GM19324 (cell line): ENCODE results near the gene FAM3C.
"Not testable (repeated sequence)": the region's sequence is repeated elsewhere in the genome, so short reads cannot be mapped to it uniquely, and the experiment has no call there.

Source experiments
- ATAC-seq: cut with Tn5 transposase; IDR thresholded peaks from one replicate; pipeline ENCODE4 v1.9.1; 2021; ENCODE audit warnings: mild to moderate bottlenecking, moderate library complexity; ENCODE audit not compliant: unreplicated experiment, low FRiP score

The FAM3C gene

DNA sequence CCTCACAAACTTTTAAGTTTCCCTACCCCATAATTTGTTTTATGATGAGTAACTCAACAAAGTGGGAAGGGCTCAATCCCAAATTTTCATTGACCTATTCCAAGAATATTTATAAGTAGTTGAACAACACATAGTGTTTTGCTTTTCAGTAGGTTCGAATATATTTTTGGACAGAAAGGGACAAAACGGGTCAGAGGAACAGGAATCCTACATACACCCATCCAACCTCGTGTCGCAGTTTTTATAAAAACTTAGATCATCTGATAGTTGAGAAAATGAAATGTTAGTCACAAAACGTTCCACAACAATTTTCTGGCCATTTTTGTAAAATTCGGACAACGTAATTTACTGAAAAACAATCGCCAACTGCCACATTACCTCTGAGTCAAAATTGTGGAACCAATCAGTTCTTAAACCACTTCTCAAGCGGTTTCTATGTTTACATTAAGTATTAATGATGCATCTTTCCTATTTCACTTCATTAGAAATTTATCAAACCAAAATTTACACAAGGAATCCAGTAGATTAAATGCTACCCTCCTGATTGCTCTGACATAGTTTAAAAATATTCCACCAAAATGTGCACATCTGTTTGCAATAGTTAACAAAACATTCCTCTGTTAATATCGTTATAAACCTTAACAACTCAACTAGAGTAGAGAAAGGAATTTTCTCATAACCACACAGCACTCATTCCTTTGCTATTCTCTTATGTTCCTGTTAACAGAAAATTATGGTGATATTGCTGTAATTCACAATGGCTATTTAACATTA lies 61.0 kb downstream of the FAM3C start:
- ATAC-seq = no peak

DNA sequence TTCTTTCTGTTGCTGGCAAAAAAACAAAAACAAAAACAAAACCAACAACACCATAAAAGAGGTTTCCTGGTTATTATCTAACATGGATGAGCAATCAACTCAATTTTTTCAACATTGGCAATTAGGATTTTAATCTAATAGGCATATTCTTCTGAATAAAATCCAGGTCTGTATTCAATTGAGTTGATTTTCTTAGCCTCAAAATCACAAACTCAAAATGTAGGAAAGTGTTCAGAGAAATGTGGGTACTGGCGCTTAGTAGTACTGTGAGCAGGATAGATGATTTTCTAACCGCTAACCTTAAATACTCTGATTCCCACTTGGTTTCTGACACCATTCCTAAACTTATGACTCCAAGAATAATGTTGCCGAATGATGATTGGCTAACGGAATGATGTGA lies 61.7 kb downstream of the FAM3C start:
- ATAC-seq = no peak

DNA sequence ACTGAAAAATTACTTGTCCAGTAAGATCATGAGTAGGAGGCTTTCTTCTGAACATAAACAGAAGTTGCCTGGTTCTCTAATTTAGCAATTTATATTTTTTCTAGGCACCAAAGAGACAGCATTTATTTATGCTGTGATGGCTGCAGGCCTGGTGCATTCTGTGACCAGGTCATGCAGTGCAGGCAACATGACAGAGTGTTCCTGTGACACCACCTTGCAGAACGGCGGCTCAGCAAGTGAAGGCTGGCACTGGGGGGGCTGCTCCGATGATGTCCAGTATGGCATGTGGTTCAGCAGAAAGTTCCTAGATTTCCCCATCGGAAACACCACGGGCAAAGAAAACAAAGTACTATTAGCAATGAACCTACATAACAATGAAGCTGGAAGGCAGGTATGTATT lies 64.5 kb downstream of the FAM3C start:
- ATAC-seq = no peak

DNA sequence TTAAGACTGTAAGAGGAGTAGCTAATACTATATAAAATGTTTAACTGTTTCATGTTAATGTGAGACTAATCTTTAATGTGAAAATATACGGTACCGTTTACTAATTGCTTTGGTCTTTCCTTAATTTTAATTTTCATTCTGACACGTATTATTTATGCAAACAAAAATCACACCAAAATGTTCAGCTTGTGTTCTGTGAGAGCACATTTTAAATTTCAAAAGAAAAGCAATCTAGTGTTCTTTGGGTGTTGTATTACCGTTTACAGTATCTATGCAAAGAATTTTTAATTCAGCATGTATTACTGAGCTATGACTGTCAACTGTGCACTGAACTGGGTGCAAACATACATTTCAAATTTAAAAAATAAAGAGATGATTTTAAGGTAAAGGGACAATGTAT lies 65.1 kb downstream of the FAM3C start:
- no peak for ATAC-seq

DNA sequence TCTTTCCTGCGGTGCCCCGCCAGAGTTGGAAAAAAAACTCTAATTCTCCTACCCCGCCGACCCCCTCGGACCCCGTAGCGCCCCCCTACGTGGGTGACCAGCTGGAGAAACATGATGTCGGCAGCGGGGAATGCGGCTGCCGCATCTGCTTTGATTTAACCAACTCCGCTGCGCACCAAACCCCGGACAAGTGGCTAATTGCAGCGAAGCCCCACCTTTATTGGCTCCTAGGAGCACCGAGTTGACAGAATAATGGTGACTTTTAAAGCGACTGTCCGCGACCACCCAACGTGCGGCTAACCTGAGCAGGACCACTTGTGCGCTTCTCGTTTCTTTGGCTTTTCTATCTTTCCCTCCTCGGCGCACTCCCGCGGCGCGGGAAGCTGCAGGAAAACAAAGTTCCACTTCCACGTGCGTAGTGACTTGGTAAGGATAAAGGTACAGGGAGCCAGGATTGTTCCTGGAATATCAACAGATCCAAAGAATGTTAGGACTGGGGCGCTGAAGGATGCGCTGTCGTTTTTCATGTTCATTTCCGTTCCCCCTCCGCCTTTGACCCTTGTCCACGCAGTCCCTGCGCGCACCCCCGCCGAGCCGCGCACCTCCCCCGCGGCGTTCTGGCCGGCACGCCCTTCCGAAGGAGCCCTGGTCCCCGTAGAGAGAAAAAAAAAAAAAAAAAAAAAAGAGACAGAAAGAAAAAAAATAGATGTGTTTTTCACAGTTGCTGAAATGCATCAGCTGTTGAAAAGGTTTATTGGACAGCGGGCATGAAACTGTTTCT lies 65.9 kb downstream of the FAM3C start:
- peak; percentile 23 for ATAC-seq

DNA sequence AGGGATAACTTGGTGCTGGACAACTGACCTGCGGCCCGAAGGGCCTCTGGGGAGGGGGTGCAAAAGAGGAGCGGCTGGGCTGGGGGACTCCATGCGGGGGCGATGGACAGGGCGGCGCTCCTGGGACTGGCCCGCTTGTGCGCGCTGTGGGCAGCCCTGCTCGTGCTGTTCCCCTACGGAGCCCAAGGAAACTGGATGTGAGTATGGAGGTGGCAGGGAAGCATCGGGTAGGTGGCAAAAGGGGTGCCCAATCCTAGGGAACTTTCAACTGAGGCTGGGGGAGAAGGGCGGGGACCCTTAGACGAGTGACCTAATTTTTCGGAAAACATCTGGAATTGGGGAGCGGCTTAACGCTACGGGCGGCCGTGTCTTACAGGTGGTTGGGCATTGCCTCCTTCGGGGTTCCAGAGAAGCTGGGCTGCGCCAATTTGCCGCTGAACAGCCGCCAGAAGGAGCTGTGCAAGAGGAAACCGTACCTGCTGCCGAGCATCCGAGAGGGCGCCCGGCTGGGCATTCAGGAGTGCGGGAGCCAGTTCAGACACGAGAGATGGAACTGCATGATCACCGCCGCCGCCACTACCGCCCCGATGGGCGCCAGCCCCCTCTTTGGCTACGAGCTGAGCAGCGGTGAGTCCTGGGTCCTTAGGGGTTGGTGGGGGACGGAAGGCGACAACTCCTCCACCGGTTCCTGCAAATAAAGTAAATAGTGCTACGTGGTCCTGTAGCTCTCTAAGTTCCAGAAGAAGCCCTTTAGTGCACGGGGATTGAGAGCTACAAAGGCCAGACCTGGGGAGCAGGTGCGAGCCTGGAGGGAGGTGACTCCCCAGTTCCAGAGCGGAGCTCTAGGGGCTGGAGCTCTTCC lies 66.7 kb downstream of the FAM3C start:
- ATAC-seq = peak; percentile 58

DNA sequence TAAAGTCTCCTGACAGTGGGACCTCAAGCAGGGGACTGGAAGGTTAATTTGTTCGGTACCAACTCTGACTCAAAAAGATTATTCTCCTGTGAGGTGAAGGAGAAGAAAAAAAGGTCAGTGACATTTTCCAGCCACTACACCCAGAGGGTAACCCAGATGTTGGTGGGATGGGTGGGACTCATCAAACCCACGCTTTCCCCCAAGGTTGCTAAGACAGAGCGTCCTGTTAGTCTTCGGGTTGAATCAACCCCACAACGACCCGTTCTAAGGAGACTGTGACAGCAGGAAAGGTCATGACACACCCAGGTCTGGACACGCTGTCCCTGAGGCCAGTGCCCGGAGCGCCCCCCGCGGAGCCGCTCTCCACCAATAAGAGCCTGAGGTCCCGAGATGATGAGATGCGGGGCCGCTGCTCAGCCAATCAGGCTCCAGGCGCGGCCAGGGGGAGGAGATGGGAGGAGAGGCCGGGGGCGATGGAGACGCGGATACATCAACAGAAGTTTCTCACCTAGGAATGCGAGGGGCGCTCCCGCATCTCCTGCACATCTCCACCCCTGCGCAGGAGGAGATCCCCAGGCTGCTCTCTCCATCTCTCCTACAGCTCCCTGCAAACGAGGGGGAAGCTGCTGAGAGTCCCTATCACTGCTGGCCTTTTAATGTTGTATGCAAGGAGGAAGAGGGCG lies 67.5 kb downstream of the FAM3C start, which contains the start of gene WNT16:
WNT16 (plus strand) TSS at position 493 of the 683 bp plus-strand sequence. CDS start 293 bp downstream, outside the sequence.
- no peak for ATAC-seq

DNA sequence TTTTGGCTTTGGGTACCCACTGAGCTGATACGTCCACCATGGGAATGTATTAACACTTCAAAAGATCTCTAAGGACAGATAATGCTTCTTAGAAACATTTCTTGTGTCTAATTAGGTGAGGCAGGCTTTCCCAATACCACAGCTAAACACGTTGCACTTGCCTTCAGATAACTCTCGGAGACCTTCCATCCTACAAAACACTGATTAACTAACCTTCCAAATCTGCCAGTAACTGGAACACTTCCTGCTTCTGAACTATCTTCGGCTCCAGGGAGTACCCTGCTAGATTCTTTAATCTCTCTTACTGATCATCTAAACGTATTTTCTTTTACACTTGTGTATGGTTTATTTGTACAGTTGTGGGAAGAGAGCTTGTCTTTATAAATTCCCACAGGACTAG lies 68.4 kb downstream of the FAM3C start:
- ATAC-seq = no peak

DNA sequence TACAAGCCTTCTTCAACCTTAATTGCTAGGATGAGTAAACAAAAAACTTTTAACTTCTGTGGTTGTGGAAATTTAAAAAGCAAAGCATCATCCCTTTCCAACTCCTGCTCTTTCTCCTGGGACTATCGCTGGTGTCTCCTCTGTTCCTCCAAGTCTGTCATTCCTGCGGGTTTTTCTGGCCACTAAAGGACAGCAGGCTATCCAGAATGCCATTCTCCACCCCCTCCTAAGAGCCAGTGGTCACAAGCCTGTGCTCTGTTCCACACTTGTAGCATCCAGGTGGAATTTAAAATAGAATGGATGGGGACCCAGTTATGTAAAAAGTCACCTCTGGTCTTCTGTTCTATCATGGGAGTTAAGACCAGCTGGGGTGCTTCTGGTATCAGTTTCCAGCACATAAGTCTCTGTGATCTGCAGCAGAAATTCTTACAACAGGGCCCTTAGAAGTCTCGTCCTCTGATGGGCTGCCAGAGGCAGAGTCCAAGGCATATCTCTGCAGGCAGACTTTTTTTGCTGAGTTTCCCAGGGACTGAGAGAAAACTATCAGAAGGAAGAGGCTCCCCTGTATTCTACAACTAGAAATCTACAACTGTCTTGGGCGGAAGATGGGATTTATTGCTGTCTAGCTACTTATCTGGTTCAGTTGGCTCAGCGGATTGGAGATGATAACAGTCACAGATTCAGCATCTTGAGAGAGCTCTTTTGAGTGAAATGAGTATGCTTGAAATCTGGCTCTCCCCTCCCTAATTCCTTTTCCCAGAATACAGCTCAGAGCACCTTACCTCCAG lies 72.4 kb downstream of the FAM3C start:
- no peak for ATAC-seq

DNA sequence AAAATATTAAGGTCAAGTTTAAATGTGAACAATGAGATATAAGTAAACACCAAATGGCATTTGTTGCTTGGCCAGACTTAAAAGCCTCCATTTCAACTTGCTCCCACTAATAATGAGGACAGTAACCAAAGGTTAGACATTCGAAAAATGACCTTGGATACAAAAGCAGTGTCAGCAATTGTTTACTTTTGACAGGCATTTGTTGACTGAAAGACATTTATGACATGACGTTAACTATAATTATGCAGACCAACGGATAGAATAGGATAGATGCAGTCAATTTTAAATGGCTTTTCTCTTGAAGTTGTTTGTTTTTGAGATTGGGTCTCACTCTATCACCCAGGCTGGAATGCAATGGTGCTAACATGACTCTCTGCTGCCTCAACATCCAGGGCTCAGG lies 73.6 kb downstream of the FAM3C start:
- no peak for ATAC-seq

DNA sequence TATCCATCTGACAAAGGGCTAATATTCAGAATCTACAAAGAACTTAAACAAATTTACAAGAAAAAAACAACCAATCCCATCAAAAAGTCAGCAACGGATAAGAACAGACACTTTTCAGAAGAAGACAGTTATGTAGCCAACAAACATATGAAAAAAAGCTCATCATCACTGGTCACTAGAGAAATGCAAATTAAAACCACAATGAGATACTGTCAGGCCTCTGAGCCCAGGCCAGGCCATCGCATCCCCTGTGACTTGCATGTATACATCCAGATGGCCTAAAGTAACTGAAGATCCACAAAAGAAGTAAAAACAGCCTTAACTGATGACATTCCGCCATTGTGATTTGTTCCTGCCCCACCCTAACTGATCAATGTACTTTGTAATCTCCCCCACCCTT lies 80.9 kb downstream of the FAM3C start:
- not testable (repeated sequence) for ATAC-seq

DNA sequence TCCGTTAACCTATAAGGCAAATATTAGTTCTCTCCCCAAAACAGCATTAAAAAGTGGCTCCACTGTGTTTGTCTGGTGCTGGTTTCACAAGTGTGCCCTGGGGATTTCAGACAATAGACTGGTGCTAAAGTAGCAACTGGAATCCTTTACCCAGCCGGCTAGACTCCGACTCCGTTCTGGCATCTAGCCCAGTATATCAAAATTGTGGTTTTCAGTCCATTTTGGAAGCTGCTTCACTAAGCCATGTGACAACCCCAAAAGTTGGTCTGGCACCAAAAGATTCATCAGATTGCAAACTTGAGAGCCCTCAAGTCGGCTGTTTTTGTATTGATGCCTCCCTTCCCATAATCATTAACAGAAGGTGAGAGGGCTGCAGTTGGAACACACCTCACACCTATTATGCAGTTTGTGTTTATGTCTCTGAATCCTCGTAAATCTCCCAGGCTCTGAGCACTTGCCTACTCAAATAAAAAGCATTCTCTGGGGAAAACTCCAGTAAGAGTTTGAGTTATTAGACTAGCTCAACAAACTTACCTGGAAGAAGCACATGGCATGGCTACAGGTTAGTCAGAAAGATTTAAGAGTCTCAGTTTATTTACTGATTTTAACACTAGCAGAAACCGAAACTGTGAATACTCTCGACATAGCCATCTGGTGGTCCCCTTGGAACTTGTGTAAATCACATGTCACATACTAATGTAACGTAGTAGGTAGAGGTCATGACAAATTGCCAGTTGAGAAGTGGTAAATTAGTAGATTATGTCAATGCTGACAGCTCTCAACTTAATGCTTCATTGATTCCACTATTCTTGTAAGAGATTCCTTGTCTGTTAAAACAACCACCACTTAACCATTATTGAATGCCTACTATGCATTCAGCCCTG lies 82.1 kb downstream of the FAM3C start:
- peak; percentile 94 for ATAC-seq

DNA sequence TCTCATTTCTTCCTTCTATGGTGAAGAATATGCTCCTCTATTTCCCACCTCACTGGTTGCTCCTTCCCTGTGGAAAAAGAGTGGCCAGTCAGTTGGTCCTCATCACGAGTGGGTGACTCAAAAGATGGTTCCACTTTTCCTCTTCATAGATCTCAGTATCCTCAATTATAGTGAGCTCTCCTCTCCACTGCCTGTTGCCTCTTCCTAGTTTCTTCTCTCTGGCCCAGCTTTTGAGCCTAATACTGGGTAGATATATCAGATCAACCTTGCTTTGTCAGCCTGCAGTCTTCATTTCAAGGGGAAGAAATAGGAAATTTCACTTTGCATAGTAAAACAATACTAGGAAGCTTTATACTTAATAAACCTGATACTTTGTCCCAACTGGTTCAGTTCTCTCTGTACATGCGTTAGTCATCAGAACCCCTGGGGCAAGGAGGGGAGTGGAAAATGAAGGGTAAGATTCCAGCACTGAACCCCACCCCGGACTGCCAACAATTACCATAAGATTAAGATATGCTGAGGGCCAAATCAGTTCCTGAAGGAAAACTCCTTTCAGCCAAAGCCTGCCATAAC lies 82.8 kb downstream of the FAM3C start:
- ATAC-seq = peak; percentile 2

DNA sequence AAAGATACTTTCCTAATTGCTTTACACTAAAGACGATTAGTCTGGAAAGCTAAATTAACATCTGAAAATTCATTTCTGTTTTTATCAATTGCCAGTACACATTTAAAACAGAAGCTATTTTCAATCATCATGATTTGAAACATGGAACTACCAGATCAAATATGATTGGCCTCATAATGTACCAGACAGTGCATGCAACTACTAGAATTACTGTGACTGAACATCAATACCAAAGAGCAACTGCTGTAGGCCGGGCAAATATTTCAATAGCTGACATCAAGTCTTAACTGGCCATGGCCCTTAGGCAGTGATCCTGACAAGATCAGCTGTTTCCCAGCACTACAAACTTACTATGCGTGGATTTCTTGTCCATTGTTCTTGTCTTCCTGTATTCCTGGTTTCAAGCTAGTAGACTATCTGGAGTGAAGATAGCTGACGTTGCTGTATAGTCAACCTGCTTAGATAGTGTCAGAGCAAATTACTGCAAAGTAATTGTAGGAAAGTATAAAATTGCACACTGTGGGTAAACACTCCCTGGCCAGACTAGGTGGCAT lies 89.0 kb downstream of the FAM3C start:
- no peak for ATAC-seq

DNA sequence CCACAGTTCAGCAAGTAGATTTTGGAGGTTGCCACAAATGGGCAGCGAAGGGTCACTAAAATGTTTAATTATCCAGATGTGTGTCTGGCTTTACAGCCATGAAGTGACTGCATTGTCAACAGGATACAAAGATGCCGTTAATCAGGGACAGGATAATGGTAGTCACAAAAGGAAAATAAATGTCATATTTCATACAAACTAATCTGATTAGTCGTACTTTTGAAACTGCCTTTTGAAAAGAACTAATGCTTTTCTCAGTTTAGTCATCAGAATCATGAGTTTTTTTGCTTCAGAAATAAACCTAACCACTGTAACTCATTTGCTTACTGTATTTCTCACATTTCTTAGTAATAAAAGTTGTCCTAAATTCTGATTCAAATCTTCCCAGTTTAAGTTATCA lies 89.5 kb downstream of the FAM3C start:
- no peak for ATAC-seq

DNA sequence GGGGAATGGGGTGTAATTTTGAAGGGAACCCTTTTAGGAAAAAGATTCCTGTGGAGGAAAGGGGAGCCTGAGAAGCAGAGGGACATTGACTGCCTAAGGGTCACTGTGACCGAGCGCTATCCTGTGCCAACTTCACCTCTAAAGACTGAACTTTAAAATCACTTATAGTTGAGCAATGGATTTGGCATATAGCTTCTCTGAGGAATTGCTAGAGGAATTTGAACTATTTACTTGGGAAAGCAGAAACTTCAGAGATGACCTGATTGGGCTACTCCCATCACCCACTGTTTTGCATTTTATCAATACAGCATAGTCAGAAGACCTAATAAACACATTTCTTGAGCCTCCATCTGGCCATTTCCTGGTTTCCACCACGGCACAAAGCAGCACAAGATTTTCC lies 91.0 kb downstream of the FAM3C start:
- no peak for ATAC-seq

DNA sequence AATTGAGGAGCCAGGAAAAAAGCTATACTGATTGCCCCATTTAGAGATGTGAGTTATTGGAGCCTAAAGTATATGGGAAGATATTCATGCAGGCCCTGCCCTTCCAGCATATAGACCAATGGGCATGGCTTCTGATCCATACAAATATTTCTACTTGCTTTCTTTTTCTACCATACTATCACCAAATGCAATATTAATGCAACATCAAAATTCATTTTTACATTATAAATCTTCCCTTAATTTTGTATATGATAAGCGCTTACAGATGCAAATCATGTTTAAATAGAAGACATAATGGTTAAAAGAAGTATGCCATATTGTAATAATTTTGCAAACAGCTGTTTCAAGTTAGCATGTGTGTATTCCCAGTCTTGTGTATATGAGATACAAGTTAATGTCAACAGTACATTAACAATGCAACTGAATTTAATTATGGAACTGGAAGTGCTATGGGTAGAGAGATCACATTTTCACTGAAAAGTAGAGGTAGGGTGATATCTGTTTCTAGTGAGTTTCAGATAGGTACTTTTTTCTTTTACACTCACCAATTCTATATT lies 91.9 kb downstream of the FAM3C start:
- no peak for ATAC-seq
